ENCODE measurements around the gene ABCD1. TPM values are rescaled to one million over a fixed set of nuclear protein-coding genes. Genes with fewer than 3 reads are reported as not detected.

Gene ABCD1
- polyA plus RNA-seq, 1 experiment: 9.2 TPM

DNA sequence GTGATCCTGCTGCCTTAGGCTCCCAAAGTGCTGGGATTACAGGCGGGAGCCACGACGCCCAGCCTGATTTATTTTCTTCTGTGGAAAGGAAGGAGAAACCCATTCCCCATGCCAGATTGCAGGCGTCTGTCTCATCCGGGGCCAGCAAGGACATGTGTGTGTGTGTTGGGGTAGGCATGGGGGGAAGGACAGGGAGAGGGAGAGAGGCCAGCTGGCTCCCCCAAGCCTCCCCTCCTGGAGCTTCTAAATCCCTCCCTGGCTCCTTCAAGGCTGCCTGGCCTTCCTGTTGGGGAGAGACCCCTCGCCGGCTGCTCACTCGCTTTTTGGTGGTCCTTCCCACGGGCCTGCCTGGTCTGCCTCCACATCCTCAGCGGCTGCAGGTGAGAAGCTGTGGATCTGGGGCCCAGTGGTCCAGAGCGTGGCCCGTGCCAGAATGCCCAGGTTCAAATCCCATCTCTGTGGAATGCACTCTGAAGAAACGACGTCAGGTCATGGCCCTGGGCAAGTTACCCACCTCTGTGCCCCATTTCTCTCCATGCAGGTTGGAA, 38.0 kb downstream of the ABCD1 start:
- no peak overlapping the region for H3K4me3 ChIP-seq (ENCODE audit: low read depth, low read length)
- no peaks in the 10 kb centered on the region for H3K27me3 ChIP-seq (ENCODE audit: control insufficient read depth, insufficient read depth, low read length)
- CTCF ChIA-PET: interaction anchor here (1.0 to 3.3 kb wide), 6 partner anchors 9 to 187 kb away, joined by 4 to 19 read pairs (median 7); partner anchors contain the start of gene RENBP
- DNase-seq (ENCODE audit: low read depth): no peak
- POLR2A ChIA-PET: no interaction called here
- H3K36me3 ChIP-seq (ENCODE audit: control insufficient read depth, insufficient read depth, low read length): no peaks in the 10 kb centered on the region
- TF ChIP-seq CTCF (IDR thresholded peaks at IDR 0.05; ENCODE audit: insufficient read depth, low read depth, low read length): no peak

- Histone ChIP-seq H3K36me3 (ENCODE audit: control insufficient read depth, insufficient read depth, low read length) (no peaks in the 10 kb centered on the region), H3K4me3 (ENCODE audit: low read depth, low read length) (no peak overlapping the region), H3K27me3 (ENCODE audit: control insufficient read depth, insufficient read depth, low read length) (no peaks in the 10 kb centered on the region)
- DNase-seq (ENCODE audit: low read depth): no peak
- CTCF ChIA-PET: interaction anchor here (1.0 to 3.3 kb wide), 11 partner anchors 10 to 186 kb away, joined by 3 to 19 read pairs (median 5); partner anchors contain the start of genes RENBP and SRPK3
- TF ChIP-seq CTCF (IDR thresholded peaks at IDR 0.05; ENCODE audit: insufficient read depth, low read depth, low read length): no peak
- POLR2A ChIA-PET: no interaction called here
These were observed 38.8 kb downstream of the ABCD1 start for GRCh38 chrX:153763298-153763932.

DNA sequence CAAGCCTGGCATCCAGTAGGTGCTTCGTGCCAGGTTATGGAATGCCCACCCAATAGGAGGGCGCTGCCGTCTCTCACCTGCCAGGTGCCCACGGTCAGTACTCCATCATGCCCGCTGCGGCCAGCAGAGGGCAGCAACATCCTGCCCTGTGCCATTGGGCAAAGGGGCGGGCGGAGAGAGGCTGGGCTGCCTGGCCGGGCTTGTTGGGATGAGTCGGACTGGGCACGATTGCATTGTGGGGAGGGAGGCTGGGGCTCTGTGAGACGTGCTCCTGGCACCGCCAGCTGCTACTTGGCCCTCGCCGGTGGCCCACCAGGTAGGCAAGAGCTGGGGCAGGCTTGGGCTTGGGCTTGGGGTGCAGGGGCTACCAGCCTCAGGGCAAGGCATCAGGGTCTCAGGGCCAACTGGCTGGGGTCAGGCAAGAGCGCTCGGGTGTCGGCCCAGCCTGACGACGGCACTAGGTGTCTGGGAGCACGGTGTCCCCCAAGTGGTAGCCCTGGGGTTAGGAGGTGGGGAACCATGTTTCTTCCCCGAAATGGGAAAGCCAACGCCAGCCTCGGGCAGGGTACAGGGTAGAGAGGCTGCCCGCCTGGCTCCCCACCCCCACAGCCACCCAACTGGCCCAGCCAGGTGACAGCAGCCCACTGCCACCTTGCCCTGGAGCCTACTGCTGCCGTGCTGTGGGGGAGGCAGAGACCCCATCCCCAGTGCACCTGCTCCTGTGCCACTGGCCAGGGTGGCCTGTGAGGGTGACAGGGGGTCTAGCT, 39.5 kb downstream of the ABCD1 start, which contains the start of gene PLXNB3:
PLXNB3 (plus strand) TSS at position 261 of the 767 bp plus-strand sequence. CDS start 1,287 bp downstream, outside the sequence.
- ChIA-PET POLR2A (no interaction called here), CTCF (interaction anchor here (0.6 to 3.3 kb wide), 14 partner anchors 10 to 186 kb away, joined by 3 to 19 read pairs (median 4); partner anchors contain the start of genes RENBP and SRPK3)
- H3K4me3 ChIP-seq (ENCODE audit: low read depth, low read length): peak within 1 kb of the TSS; percentile 33
- peak; percentile 79 for TF ChIP-seq CTCF (IDR thresholded peaks at IDR 0.05; ENCODE audit: insufficient read depth, low read depth, low read length)
- H3K36me3 ChIP-seq (ENCODE audit: control insufficient read depth, insufficient read depth, low read length): no peaks in the 10 kb centered on the region
- H3K27me3 ChIP-seq (ENCODE audit: control insufficient read depth, insufficient read depth, low read length): no peaks in the 10 kb centered on the region
- DNase-seq (ENCODE audit: low read depth): peak; percentile 4

- H3K4me3 ChIP-seq (ENCODE audit: low read depth, low read length): peak overlapping the region; percentile 33
- H3K27me3 ChIP-seq (ENCODE audit: control insufficient read depth, insufficient read depth, low read length): no peaks in the 10 kb centered on the region
- CTCF ChIA-PET: interaction anchor here (0.7 to 2.2 kb wide), 7 partner anchors 27 to 182 kb away, joined by 3 to 7 read pairs (median 3); partner anchors contain the start of gene RENBP
- no peaks in the 10 kb centered on the region; the same call in 1 of the 2 replicates for H3K36me3 ChIP-seq (ENCODE audit: control insufficient read depth, insufficient read depth, low read length)
- no peak for DNase-seq (ENCODE audit: low read depth)
- POLR2A ChIA-PET: no interaction called here
- TF ChIP-seq CTCF (IDR thresholded peaks at IDR 0.05; ENCODE audit: insufficient read depth, low read depth, low read length): no peak
These were observed 40.1 kb downstream of the ABCD1 start for GRCh38 chrX:153764786-153765137.
